NB4 (cell line): ENCODE results near the gene F2RL2.

Experiments used
- MAX ChIP-seq: IDR thresholded peaks from 2 replicates; pipeline ENCODE4 v1.6.1; 2011; ENCODE audit warnings: low read depth, low read length
- POLR2A ChIP-seq: IDR thresholded peaks from 2 replicates; pipeline ENCODE4 v1.6.1; 2011; ENCODE audit warnings: mild to moderate bottlenecking; ENCODE audit not compliant: insufficient read length; ENCODE audit errors: extremely low read depth
- TF ChIP-seq, protein P1 (sequence below): IDR thresholded peaks from one replicate; pipeline ENCODE4 v1.5.1; 2012; ENCODE audit warnings: low read depth, low read length

DNA sequence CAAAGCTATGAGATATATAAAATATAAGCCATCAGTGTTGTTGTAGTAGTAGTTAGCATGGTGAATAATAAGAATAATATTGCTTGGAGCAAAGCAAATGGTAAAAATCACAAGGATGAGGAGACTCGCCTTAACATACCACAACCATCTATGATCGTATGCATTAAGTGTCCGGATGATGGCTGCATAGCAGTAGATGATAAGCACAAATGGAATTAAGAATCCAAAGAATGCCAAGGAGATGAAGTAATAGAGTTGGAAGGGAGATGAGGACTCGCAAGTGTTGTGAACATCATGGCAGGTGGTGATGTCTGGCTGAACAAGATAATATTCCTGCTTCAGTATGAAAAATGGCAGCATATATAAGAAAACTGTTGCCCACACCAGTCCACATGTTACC lies 5.5 kb downstream of the F2RL2 start:
- TF ChIP-seq, protein P1, sequence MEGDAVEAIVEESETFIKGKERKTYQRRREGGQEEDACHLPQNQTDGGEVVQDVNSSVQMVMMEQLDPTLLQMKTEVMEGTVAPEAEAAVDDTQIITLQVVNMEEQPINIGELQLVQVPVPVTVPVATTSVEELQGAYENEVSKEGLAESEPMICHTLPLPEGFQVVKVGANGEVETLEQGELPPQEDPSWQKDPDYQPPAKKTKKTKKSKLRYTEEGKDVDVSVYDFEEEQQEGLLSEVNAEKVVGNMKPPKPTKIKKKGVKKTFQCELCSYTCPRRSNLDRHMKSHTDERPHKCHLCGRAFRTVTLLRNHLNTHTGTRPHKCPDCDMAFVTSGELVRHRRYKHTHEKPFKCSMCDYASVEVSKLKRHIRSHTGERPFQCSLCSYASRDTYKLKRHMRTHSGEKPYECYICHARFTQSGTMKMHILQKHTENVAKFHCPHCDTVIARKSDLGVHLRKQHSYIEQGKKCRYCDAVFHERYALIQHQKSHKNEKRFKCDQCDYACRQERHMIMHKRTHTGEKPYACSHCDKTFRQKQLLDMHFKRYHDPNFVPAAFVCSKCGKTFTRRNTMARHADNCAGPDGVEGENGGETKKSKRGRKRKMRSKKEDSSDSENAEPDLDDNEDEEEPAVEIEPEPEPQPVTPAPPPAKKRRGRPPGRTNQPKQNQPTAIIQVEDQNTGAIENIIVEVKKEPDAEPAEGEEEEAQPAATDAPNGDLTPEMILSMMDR = no peak
- TF ChIP-seq POLR2A (no peak), MAX (no peak)
